SK-N-SH (cell line): ENCODE measurements around the gene MLXIP.

ENCODE experiments used
- CTCF ChIP-seq: fragments of 200-600 bp; sonication (generic); IDR thresholded peaks from 2 replicates; pipeline ENCODE4 v1.6.1; 2017; ENCODE audit warnings: antibody characterized with exemption, mild to moderate bottlenecking, moderate library complexity
- EP300 ChIP-seq, 2 experiments: IDR thresholded peaks; 2 replicates each; pipeline versions ENCODE4 v1.4.0 to v1.6.1; 2012; ENCODE audit warnings: borderline replicate concordance in 1 of 2, low read depth in 1 of 2, low read length in 1 of 2
- EZH2phosphoT487 ChIP-seq: fragments of 200-600 bp; sonication (generic); IDR thresholded peaks from 2 replicates; pipeline ENCODE4 v1.6.1; 2017; ENCODE audit warnings: low read depth, mixed run types, mild to moderate bottlenecking, antibody characterized with exemption, moderate library complexity, borderline replicate concordance
- MXI1 ChIP-seq: IDR thresholded peaks from 2 replicates; pipeline ENCODE4 v1.6.1; 2012; ENCODE audit warnings: mild to moderate bottlenecking, low read depth, low read length, improper control_type of control experiment
- POLR2AphosphoS5 ChIP-seq: IDR thresholded peaks from 2 replicates; pipeline ENCODE4 v1.6.1; 2012; ENCODE audit warnings: low read depth, low read length
- RAD21 ChIP-seq: IDR thresholded peaks from 2 replicates; pipeline ENCODE4 v1.6.1; 2012; ENCODE audit warnings: mild to moderate bottlenecking, low read length
- RFX5 ChIP-seq: IDR thresholded peaks from 2 replicates; pipeline ENCODE4 v1.6.1; 2012; ENCODE audit warnings: mild to moderate bottlenecking, improper control_type of control experiment, low read length
- SMC3 ChIP-seq: IDR thresholded peaks from 2 replicates; pipeline ENCODE4 v1.6.1; 2012; ENCODE audit warnings: low read depth, low read length, improper control_type of control experiment
- TAF1 ChIP-seq: IDR thresholded peaks from 2 replicates; pipeline ENCODE4 v1.6.1; 2012; ENCODE audit warnings: low read depth, mild to moderate bottlenecking, low read length, moderate library complexity, borderline replicate concordance
- USF1 ChIP-seq: IDR thresholded peaks from 2 replicates; pipeline ENCODE4 v1.4.0; 2012; ENCODE audit warnings: low read depth, borderline replicate concordance
- TF ChIP-seq, protein P1 (sequence below): IDR thresholded peaks from 2 replicates; pipeline ENCODE4 v1.4.0; 2012; ENCODE audit warnings: low read depth
- TF ChIP-seq, protein P2 (sequence below): IDR thresholded peaks from 2 replicates; pipeline ENCODE4 v1.6.1; 2012; ENCODE audit warnings: mild to moderate bottlenecking, low read depth, low read length, moderate library complexity

- TF ChIP-seq CTCF (no peak), SMC3 (no peak), RFX5 (no peak), POLR2AphosphoS5 (no peak), TAF1 (no peak), EP300 (IDR thresholded peaks at IDR 0.05; ENCODE audit: borderline replicate concordance in 1 of 2, low read depth in 1 of 2, low read length in 1 of 2) (no peak), USF1 (no peak), EZH2phosphoT487 (no peak), MXI1 (no peak), RAD21 (no peak)
- TF ChIP-seq, protein P1, sequence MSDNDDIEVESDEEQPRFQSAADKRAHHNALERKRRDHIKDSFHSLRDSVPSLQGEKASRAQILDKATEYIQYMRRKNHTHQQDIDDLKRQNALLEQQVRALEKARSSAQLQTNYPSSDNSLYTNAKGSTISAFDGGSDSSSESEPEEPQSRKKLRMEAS: no peak
- TF ChIP-seq, protein P2, sequence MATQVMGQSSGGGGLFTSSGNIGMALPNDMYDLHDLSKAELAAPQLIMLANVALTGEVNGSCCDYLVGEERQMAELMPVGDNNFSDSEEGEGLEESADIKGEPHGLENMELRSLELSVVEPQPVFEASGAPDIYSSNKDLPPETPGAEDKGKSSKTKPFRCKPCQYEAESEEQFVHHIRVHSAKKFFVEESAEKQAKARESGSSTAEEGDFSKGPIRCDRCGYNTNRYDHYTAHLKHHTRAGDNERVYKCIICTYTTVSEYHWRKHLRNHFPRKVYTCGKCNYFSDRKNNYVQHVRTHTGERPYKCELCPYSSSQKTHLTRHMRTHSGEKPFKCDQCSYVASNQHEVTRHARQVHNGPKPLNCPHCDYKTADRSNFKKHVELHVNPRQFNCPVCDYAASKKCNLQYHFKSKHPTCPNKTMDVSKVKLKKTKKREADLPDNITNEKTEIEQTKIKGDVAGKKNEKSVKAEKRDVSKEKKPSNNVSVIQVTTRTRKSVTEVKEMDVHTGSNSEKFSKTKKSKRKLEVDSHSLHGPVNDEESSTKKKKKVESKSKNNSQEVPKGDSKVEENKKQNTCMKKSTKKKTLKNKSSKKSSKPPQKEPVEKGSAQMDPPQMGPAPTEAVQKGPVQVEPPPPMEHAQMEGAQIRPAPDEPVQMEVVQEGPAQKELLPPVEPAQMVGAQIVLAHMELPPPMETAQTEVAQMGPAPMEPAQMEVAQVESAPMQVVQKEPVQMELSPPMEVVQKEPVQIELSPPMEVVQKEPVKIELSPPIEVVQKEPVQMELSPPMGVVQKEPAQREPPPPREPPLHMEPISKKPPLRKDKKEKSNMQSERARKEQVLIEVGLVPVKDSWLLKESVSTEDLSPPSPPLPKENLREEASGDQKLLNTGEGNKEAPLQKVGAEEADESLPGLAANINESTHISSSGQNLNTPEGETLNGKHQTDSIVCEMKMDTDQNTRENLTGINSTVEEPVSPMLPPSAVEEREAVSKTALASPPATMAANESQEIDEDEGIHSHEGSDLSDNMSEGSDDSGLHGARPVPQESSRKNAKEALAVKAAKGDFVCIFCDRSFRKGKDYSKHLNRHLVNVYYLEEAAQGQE: no peak
Observed at GRCh38 chr12:122117979-122118378, 39.4 kb downstream of the MLXIP start.
